Stimulated activated CD4-positive, alpha-beta T cell treated with anti-CD3 and anti-CD28 coated beads, Interleukin-15, amount 100 ng/mL, for 1 hour (primary cell): ENCODE data around the gene PRPSAP2.
"Not testable (repeated sequence)": the region's sequence is repeated elsewhere in the genome, so short reads cannot be mapped to it uniquely, and the experiment has no call there.

Source experiments
- DNase-seq, 2 donors: peaks; one replicate each; pipeline ENCODE4 v3.0.0-alpha.2; 2020; ENCODE audit warnings: low read depth in 1 of 2, low spot score in 1 of 2

The PRPSAP2 gene

GRCh38 chr17:18889658-18890057 is 31.7 kb downstream of the PRPSAP2 start:
- DNase-seq, result no peak

GRCh38 chr17:18891541-18891940 is 33.6 kb downstream of the PRPSAP2 start:
- no peak for DNase-seq

GRCh38 chr17:18896146-18896545 is 38.2 kb downstream of the PRPSAP2 start:
- no peak for DNase-seq

- no peak for DNase-seq
Measured at GRCh38 chr17:18896947-18897346, 39.0 kb downstream of the PRPSAP2 start.

DNA sequence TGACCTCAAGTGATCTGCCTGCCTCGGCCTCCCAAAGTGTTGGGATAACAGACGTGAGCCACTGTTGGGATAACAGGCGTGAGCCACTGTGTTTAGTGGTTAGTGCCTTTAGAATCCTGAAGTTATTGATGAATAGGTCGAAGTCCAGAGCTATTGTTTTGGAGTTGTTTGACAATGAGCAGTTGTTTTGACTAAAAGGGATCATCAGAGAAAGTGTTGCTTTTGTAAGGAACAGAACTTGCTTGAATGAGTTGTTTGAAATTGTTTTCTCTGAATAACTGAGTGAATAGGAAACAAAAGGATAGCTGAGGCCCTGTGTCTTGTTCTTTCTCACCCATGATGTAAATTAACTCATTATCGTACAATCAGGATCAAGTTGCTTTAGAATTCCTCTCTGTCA is 46.6 kb downstream of the PRPSAP2 start:
- no peak for DNase-seq

DNA sequence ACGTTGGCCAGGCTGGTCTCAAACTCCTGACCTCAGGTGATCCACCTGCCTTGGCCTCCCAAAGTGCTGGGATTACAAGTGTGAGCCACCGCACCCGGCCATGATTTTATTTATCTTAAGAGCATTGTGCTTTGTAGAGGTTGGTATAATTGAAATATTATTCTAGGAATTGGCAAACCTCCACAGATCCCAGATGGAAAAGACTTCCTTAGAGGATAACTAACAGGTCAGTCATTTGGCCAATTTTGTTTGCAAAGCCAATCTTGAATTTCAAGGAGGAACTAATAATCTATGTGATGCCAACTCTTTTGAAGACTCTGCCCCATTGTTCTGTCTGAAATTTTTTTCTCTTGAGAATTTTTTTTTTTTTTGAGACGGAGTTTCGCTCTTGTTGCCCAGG is 47.3 kb downstream of the PRPSAP2 start:
- DNase-seq, result no peak

GRCh38 chr17:18910326-18910725 is 52.4 kb downstream of the PRPSAP2 start:
- DNase-seq, result no peak

DNA sequence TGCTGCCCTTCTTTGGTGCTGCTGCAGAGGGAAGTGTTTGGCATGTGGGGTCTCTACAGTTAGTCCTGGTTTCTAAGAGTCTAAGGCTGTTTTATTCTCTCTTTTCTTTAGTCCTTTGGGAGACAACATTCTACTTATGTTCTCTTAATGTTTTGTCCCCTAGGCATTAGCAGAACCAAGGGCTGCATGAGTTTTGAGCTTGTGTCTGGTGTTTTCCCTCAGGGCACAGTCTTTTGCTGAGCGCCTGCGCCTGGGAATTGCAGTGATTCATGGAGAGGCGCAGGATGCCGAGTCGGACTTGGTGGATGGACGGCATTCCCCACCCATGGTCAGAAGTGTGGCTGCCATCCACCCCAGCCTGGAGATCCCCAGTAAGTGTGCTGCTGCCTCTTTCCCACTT is 53.0 kb downstream of the PRPSAP2 start:
- DNase-seq, result no peak

DNA sequence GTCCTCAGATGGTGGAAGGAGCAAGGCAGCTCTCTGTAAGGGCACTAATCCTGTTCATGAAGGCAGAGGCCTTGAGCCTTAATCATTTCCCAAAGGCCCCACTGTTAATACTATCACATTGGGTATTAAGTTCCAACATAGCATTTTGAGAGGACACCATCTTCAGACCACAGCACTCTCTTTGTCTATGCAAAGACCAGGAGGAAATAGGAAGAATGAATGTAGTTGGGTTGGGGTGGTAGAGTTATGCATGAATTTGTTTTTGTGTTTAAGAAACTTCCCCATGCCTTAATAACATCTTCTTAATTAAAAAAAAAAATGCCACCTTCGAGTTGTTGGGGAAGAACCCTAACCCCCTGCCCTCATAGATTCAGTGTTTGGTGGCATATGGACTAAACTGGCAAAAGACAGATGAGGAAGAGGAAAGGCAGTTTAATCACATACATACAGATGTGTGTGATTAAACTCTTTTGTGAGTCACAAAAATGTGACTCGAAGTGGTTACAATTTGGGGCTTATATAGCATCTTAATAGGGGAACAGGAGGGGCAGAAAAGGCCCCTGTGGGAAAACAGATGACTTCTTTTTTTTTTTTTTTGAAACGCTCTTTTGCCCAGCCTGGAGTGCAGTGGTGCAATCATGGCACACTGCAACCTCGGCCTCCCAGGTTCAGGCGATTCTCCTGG is 59.0 kb downstream of the PRPSAP2 start:
- DNase-seq, result no peak

- DNase-seq, result no peak
Measured at GRCh38 chr17:18917506-18918032, 59.6 kb downstream of the PRPSAP2 start.

- DNase-seq, result no peak
Measured at GRCh38 chr17:18919963-18920362, 62.0 kb downstream of the PRPSAP2 start.

GRCh38 chr17:18920911-18921441 is 63.0 kb downstream of the PRPSAP2 start:
- DNase-seq, result no peak

DNA sequence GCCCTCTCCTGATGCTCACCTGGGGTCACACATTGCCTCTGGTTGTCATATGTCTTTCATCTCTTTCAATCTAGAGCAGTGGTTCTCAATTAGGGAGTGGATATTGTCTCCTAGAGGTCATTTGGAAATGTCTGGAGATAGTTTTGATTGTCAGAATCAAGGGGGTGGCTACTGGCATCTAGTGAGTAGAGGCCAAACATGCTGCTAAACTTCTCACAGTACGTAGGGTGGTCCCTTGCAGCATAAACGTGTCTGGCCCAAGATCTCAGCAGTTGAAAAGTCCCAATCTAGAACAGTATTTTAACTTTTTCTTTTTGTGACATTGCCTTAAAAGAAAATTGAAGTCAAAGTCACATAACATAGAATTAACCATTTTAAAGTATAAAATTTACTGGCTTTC is 63.6 kb downstream of the PRPSAP2 start:
- DNase-seq, result no peak

- DNase-seq, result no peak
Measured at GRCh38 chr17:18921912-18922451, 64.1 kb downstream of the PRPSAP2 start.

DNA sequence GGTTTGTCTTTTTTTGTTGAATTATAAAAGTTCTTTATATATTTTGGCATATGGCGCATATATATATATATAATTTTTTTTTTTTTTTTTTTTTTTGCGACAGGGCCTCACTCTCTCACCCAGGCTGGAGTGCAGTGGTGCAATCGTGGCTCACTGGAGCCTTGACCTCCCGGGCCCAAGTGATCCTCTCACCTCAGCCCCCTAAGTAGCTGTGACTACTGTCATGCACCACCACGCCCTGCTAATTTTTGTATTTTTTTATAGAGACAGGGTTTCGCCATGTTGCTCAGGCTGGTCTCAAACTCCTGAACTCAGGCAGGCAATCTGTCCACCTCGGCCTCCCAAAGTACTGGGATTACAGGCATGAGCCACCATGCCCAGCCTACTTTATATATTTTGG is 64.7 kb downstream of the PRPSAP2 start:
- DNase-seq, result not testable (repeated sequence)

DNA sequence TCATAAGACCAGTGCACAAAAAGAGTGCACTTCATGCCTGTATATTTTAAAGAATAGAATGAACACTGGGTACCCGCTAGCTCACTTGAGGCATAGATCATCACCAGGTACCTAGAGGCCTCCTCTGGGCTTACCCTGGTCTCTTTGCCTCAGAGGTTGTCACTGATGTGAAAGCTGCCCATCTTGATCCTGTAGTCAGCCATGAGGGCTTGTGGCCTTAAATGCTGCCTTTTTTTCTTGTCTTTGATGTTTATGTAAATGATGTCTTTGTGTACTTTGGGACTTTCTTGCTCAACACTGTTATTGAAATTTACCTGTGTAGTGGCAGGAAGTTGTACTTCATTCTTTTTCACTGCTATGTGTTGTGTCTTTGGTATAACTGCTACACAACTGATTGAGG is 67.3 kb downstream of the PRPSAP2 start:
- DNase-seq, result no peak

DNA sequence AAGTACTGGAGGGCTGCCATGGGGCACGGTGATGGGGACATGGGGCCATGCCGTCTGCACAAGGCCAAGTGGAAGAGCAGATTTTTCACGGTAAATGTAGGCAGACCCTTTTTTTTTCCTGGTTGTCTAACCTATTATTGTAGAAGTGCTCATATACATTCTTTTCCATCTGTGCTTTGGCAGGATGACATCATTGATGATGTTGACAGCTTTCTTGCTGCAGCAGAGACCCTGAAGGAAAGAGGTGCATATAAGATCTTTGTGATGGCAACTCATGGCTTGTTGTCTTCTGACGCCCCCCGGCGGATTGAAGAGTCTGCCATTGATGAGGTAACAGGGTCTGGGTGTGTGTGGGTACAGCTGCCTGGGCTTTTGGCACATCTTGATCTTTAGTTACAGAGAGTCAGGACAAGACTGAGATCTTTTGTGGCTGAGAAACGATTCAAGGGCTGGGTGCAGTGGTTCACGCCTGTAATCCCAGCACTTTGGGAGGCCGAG is 70.7 kb downstream of the PRPSAP2 start:
- no peak for DNase-seq

GRCh38 chr17:18932360-18933055 is 74.6 kb downstream of the PRPSAP2 start:
- DNase-seq, result no peak

DNA sequence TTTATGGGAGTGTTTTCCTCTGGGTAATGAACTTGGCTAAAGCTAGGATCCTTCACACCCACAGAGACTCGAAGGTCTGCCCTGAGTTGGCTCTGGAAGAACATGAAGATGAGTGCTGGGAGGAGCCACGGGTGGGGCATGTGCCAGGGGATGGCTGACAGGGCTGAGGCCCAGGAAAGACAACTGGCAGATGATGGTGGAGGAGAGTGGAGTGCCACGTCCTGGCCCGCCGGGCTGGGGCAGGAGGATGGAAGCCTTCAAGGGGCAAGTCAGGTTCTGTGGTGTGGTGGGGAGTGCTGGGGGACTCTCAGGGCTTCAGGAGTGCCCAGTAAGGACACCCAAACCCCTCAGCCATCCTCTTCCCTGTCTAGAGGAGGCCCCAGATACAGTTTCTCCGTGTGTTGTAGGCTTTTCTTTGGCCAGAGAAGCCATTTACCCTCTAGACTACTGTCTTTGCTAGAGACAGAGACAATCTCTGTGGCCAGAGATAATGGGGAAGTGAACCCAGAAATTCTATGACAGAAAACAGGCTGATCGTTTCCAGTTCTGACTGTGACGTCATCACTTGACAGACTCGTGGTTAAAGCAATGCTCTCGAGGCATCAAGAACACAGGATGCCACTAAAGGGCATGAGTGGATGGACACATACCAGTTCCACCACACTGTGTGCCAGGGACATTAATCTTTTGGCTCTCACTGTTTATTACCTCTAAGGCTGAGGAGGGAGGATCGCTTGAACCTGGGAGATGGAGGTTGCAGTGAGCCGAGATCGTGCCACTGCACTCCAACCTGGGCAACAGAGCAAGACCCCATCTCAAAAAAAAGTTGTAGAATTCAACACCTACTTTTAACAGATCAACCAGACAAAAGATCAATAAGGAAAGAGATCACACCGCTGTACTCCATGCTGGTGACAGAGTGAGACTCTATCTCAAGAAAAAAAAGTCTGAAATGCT is 75.4 kb downstream of the PRPSAP2 start:
- DNase-seq, result no peak

- DNase-seq, result no peak
Measured at GRCh38 chr17:18937981-18938691, 80.2 kb downstream of the PRPSAP2 start.
